Uterus (tissue), 4 donors: ENCODE results near the gene APOC4. TPM values are rescaled to one million over a fixed set of nuclear protein-coding genes. Genes with fewer than 3 reads are reported as not detected.

Experiments used
- DNase-seq, 2 donors: peaks; one replicate each; pipeline ENCODE4 v3.0.0-alpha.2; 2019 to 2020
- H3K27ac ChIP-seq, 2 donors: fragments of 200-600 bp; sonication (generic); 1 replicate in 1 of 2; 2 replicates in 1 of 2; pipeline ENCODE4 v1.5.1; 2016 to 2018
- H3K27me3 ChIP-seq, 2 donors: fragments of 200-600 bp; sonication (generic); one replicate each; pipeline ENCODE4 v1.5.1; 2018 to 2019; ENCODE audit warnings: control low read depth in 1 of 2
- H3K36me3 ChIP-seq, 2 donors: fragments of 200-600 bp; sonication (generic); one replicate each; pipeline ENCODE4 v1.5.1; 2019; ENCODE audit warnings: control low read depth in 1 of 2
- H3K4me1 ChIP-seq, 2 donors: fragments of 200-600 bp; sonication (generic); one replicate each; pipeline ENCODE4 v1.5.1; 2018 to 2019; ENCODE audit warnings: control low read depth in 1 of 2
- H3K4me3 ChIP-seq, 2 donors: fragments of 200-600 bp; sonication (generic); 1 replicate in 1 of 2; 2 replicates in 1 of 2; pipeline ENCODE4 v1.5.1; 2018 to 2019; ENCODE audit warnings: mild to moderate bottlenecking in 1 of 2
- H3K9me3 ChIP-seq, 2 donors: fragments of 200-600 bp; sonication (generic); one replicate each; pipeline ENCODE4 v1.5.1; 2019; ENCODE audit warnings: control low read depth in 1 of 2
- POLR2A ChIP-seq, 2 donors: fragments of 450-650 bp; IDR thresholded peaks; one replicate each; pipeline ENCODE4 v1.6.1; 2016; ENCODE audit warnings: antibody characterized with exemption in 2 of 2, mild to moderate bottlenecking in 1 of 2, moderate library complexity in 1 of 2
- intact Hi-C: fragments of 100-400 bp; cut with DNase I; formaldehyde crosslinking; loops from one replicate; pipeline ENCODE4 v1.15.1; 2023; ENCODE audit warnings: low total_unique reads
- total RNA-seq, 4 donors: library from RNA; depleted of rRNA in 3 of 4; stranded (reverse); fragments of >200 nt in 3 of 4; gene quantifications; one replicate each; pipeline versions ENCODE4 v1.1.0 to v1.2.4, GENCODE V29; 2014 to 2023
- TF ChIP-seq, protein P1 (sequence below), 4 experiments: fragments of 200-600 bp in 2 of 4; fragments of 450-650 bp in 2 of 4; sonication (generic) in 2 of 4; IDR thresholded peaks; one replicate each; pipeline ENCODE4 v1.5.1; 2016 to 2019; ENCODE audit warnings: antibody characterized with exemption in 4 of 4, mild to moderate bottlenecking in 2 of 4, moderate library complexity in 1 of 4
- donor health status: DM: yes; HTN: yes; CAD: no.

The APOC4 gene
- total RNA-seq, 4 donors from 2014 or later: not detected

DNA sequence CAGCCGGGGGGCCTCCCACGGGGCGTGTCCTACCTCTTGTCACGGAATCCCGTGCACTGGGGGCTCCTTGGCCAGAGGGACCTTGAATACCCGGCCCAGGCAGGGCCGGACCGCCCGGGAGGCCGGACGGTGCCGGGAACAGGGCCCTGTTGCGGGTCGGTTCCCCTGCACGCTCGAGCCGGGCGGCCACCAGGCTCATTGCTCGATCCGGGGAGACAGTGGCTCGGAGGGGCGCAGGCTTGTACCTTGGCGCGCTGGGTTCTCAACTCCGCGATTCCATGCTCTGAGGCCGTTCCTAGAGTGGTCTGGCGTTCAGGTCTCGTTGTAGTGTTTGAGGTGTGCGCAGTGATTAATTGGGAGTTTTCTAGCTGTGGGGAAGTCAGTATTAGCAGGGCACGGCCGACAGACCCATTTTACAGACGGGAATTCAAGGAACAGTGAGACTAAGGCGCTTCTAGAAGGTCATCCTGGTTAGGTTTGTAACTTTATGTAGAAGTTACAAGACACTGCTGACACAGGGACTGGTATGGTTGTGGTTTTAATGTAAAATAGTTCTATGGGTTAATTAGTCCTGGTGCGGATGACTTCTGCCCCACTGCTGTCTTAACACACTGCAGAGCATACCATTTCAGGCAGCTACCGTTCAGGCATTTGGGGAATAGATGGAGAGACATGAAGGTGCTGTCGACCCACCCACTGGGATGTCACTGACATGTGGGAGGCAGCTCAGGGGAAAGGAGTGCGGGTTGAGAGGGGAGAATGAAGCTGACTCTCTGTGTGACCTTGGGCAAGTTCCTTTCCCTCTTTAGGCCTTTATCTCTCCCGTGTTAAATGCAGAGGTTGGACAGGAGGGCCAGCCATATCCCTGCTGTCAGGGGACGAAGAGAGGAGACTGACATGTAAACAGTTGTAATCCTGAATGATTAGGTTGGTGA lies 13.7 kb downstream of the APOC4 start:
- H3K27me3 ChIP-seq: no peaks in the 10 kb centered on the region
- H3K27ac ChIP-seq: peak overlapping the region; percentile 90 to 95
- intact Hi-C loops: no loop called here
- H3K4me3 ChIP-seq: peak overlapping the region; percentile 84 to 99
- DNase-seq: no peak
- no peak for TF ChIP-seq POLR2A (IDR thresholded peaks at IDR 0.05)
- TF ChIP-seq, protein P1, sequence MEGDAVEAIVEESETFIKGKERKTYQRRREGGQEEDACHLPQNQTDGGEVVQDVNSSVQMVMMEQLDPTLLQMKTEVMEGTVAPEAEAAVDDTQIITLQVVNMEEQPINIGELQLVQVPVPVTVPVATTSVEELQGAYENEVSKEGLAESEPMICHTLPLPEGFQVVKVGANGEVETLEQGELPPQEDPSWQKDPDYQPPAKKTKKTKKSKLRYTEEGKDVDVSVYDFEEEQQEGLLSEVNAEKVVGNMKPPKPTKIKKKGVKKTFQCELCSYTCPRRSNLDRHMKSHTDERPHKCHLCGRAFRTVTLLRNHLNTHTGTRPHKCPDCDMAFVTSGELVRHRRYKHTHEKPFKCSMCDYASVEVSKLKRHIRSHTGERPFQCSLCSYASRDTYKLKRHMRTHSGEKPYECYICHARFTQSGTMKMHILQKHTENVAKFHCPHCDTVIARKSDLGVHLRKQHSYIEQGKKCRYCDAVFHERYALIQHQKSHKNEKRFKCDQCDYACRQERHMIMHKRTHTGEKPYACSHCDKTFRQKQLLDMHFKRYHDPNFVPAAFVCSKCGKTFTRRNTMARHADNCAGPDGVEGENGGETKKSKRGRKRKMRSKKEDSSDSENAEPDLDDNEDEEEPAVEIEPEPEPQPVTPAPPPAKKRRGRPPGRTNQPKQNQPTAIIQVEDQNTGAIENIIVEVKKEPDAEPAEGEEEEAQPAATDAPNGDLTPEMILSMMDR (IDR thresholded peaks at IDR 0.05): no peak
- H3K36me3 ChIP-seq: no peaks in the 10 kb centered on the region
- H3K4me1 ChIP-seq: peaks cover 14 to 15% of the 10 kb centered on the region in 2 donors
- no peaks in the 10 kb centered on the region for H3K9me3 ChIP-seq

DNA sequence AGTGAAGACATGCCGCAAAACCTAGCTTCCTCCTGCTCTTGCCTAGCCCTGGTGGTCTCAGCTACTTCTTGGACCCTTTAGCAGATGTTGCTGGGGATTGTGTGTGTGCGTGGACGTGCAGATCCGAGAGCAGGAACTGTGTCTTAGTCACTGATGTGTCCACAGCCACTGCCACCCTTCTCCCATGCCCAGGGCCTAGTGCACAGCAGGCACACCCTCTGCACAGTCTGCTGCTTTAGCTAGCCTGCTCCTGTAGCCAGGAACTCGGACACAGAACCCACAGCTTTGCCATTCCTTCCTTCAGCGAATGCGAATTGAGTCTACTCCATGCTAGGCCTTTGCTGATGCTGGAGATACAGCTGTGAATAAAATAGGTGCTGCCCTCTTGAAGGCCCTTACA lies 15.5 kb downstream of the APOC4 start:
- TF ChIP-seq POLR2A (IDR thresholded peaks at IDR 0.05): no peak
- TF ChIP-seq, protein P1 (IDR thresholded peaks at IDR 0.05): no peak
- no peak for DNase-seq
- Histone ChIP-seq H3K27me3 (no peaks in the 10 kb centered on the region), H3K27ac (no peak overlapping the region), H3K4me3 (no peak overlapping the region), H3K36me3 (no peaks in the 10 kb centered on the region), H3K9me3 (no peaks in the 10 kb centered on the region), H3K4me1 (peaks cover 11 to 15% of the 10 kb centered on the region in 2 donors)
- intact Hi-C loops: no loop called here

GRCh38 chr19:44958090-44958489 lies 16.1 kb downstream of the APOC4 start:
- DNase-seq: no peak
- Histone ChIP-seq H3K27ac (no peak overlapping the region), H3K36me3 (no peaks in the 10 kb centered on the region), H3K4me3 (no peak overlapping the region), H3K27me3 (no peaks in the 10 kb centered on the region), H3K4me1 (peaks cover 11 to 15% of the 10 kb centered on the region in 2 donors), H3K9me3 (no peaks in the 10 kb centered on the region)
- intact Hi-C loops: no loop called here
- TF ChIP-seq POLR2A (IDR thresholded peaks at IDR 0.05): no peak
- TF ChIP-seq, protein P1 (IDR thresholded peaks at IDR 0.05): no peak

- H3K27ac ChIP-seq: no peak overlapping the region
- intact Hi-C loops: no loop called here
- no peak overlapping the region for H3K4me3 ChIP-seq
- no peaks in the 10 kb centered on the region for H3K36me3 ChIP-seq
- no peaks in the 10 kb centered on the region for H3K27me3 ChIP-seq
- no peaks in the 10 kb centered on the region for H3K9me3 ChIP-seq
- DNase-seq: no peak
- peaks cover 5 to 15% of the 10 kb centered on the region in 2 donors for H3K4me1 ChIP-seq
- no peak for TF ChIP-seq POLR2A (IDR thresholded peaks at IDR 0.05)
- TF ChIP-seq, protein P1 (IDR thresholded peaks at IDR 0.05): no peak
Measured at GRCh38 chr19:44959691-44960090, 17.7 kb downstream of the APOC4 start.
